Measurements from ENCODE around the gene SRP72. TPM values are rescaled to one million over a fixed set of nuclear protein-coding genes. Genes with fewer than 3 reads are reported as not detected.

The SRP72 gene
- total and polyA plus RNA-seq, 2 of the 8 experiments (the other 6 are each of a cell fraction or from before 2014, with no cell fraction given), result 37.7 to 144 TPM

DNA sequence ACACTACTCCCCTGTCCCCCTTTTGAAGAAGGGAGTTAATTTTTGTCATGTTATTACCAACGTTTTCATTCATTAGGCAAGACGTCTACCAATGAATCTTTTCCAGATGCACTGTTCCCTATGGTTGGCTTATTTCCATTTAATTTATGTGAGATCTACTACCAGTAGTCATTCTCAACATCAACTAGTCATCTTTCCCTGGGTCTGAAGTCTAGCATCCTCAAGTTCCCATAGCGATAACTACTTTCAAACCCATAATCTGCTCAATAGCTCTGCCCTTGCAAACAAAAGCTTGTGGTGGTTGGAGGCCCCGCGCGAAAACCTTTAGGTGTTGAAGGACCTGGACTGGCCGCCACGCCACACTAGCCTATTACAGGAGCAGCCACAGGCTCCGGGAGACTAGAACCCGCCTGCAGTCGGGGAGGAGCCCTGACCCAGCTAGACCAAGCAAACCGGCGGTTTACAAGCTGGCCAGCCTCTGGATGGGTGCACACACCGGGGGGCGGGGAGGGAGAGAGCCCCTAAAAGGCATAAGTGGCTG lies 32.7 kb upstream of the SRP72 start:
- Histone ChIP-seq H3K4ac (replicated peaks; ENCODE audit: insufficient read length, low read depth, low read length) (peak overlapping the region; percentile 87), H2AFZ (ENCODE audit: low read length) (no peak overlapping the region)
- FAIRE-seq, result no peak

More for the DNA sequence above, 32.7 kb upstream of the SRP72 start:
- Histone ChIP-seq H4K5ac (ENCODE audit: insufficient read length, low read depth, low read length) (peak overlapping the region; percentile 94), H4K20me1 (replicated peaks in 1 of 2; ENCODE audit: control insufficient read depth in 1 of 2, insufficient read depth in 2 of 2, low read length in 2 of 2) (peaks cover 10 to 13% of the 10 kb centered on the region in 2 experiments), H2BK12ac (ENCODE audit: low read depth, low read length) (peak overlapping the region; percentile 90; the same call in 1 of the 2 replicates), H3K27me3 (replicated peaks in 1 of 4; ENCODE audit: control insufficient read depth in 3 of 4, extremely low read depth in 1 of 4, insufficient read depth in 3 of 4, low read length in 3 of 4) (no peaks in the 10 kb centered on the region), H3K27ac (ENCODE audit: low read depth, low read length) (peak overlapping the region; percentile 89), H3K4me3 (ENCODE audit: extremely low read depth in 1 of 4, insufficient read depth in 2 of 4, low read depth in 3 of 4, low read length in 4 of 4) (peak overlapping the region; percentile 87 to 96 (median 90)), H2BK15ac (ENCODE audit: low read length) (no peak overlapping the region; the same call in 1 of the 2 replicates), H3K56ac (replicated peaks; ENCODE audit: insufficient read length, low read depth, low read length) (no peak overlapping the region), H3K9me3 (ENCODE audit: insufficient read depth in 2 of 2, low read depth in 1 of 2, low read length in 1 of 2) (no peaks in the 10 kb centered on the region), H3K18ac (ENCODE audit: extremely low read depth, low read length) (peak overlapping the region; percentile 87), H3K9ac (replicated peaks in 1 of 4; ENCODE audit: extremely low read depth in 1 of 4, low read depth in 3 of 4, low read length in 3 of 4) (peak overlapping the region; percentile 88 to 98 (median 92)), H3K14ac (ENCODE audit: insufficient read length) (no peak overlapping the region), H3K79me1 (ENCODE audit: low read depth, low read length) (no peaks in the 10 kb centered on the region), H2BK5ac (ENCODE audit: low read depth, low read length) (peak overlapping the region; percentile 95), H3K4me2 (ENCODE audit: insufficient read depth in 1 of 2, low read depth in 2 of 2, low read length in 2 of 2) (peak overlapping the region; percentile 59 to 71), H2AK5ac (ENCODE audit: low read depth, low read length) (peak overlapping the region; percentile 84; the same call in 1 of the 2 replicates), H3K36me3 (ENCODE audit: control insufficient read depth in 2 of 4, insufficient read depth in 4 of 4, low read length in 3 of 4) (peaks cover 0 to 7% (median 0%) of the 10 kb centered on the region in 4 experiments; a peak in 1 of 8 replicates), H3K23me2 (ENCODE audit: low read depth, low read length) (peaks cover 14% of the 10 kb centered on the region), H4K91ac (replicated peaks; ENCODE audit: insufficient read length, low read length) (peak overlapping the region; percentile 89), H4K8ac (ENCODE audit: extremely low read depth, insufficient read depth, low read length) (peak overlapping the region; percentile 93), H2BK120ac (replicated peaks; ENCODE audit: low read depth, low read length) (no peak overlapping the region), H3K79me2 (ENCODE audit: control insufficient read depth in 1 of 2, insufficient read depth in 2 of 2, low read length in 2 of 2) (peaks cover 50 to 92% of the 10 kb centered on the region in 2 experiments), H3K23ac (ENCODE audit: insufficient read length) (no peak overlapping the region), H2BK20ac (ENCODE audit: low read length) (no peak overlapping the region), H3K4me1 (replicated peaks in 1 of 4; ENCODE audit: control insufficient read depth in 3 of 4, insufficient read depth in 4 of 4, low read length in 3 of 4) (peaks cover 0 to 2% (median under 1%) of the 10 kb centered on the region in 4 experiments; a peak in 5 of 7 replicates)
- ChIA-PET CTCF (ENCODE audit: partially characterized antibody) (interaction anchor here (0.8 to 3.3 kb wide), 4 partner anchors 9 to 402 kb away, joined by 4 to 16 read pairs (median 6); no protein-coding TSS in a partner anchor), POLR2A (ENCODE audit: partially characterized antibody) (interaction anchor here (0.8 to 7.7 kb wide), 15 partner anchors 10 to 543 kb away, joined by 3 to 121 read pairs (median 8); partner anchors contain the start of genes AASDH, ARL9, NOA1 and POLR2B)
- no peak for TF ChIP-seq FOSL1 (IDR thresholded peaks at IDR 0.05; ENCODE audit: insufficient read depth, low read depth, low read length)
- peak in 1 of 2 experiments; percentile 74; a peak in 1 of 4 replicates for TF ChIP-seq HDAC2 (IDR thresholded peaks at IDR 0.05; ENCODE audit: borderline replicate concordance in 1 of 2, low read depth in 2 of 2, low read length in 2 of 2)
- no peak for TF ChIP-seq TAF7 (optimal IDR thresholded peaks at IDR 0.05; ENCODE audit: borderline replicate concordance, low read depth, low read length)
- TF ChIP-seq NRF1 (IDR thresholded peaks at IDR 0.05; ENCODE audit: low read depth, low read length), result no peak
- no peak for TF ChIP-seq BCL11A (IDR thresholded peaks at IDR 0.05; ENCODE audit: low read depth in 2 of 2, low read length in 2 of 2)
- DNase-seq (ENCODE audit: low read depth in 1 of 2, low spot score in 2 of 2), result peak in 1 of 2 experiments; percentile 67
- 2% methylated on average over 15 of the region's 15 CpGs; no CpG with 5 or more reads in 1 of the 2 experiments for WGBS, 2 experiments (ENCODE audit: extremely low coverage in 1 of 2, insufficient coverage in 1 of 2, insufficient read length in 1 of 2, insufficient replicate concordance in 2 of 2, low coverage in 1 of 2, low lambda C conversion rate in 2 of 2, missing lambda C conversion rate in 1 of 2)
